NOMO-1 (cell line): Measurements from ENCODE around the gene FKBP10.
"Not testable (repeated sequence)": the region's sequence is repeated elsewhere in the genome, so short reads cannot be mapped to it uniquely, and the experiment has no call there.

ENCODE experiments used
- DNase-seq, 2 experiments: peaks; one replicate each; lab custom pipeline; 2025; ENCODE audit not compliant: unreplicated experiment in 2 of 2; lab: John Stamatoyannopoulos, UW

Gene FKBP10

GRCh38 chr17:41810659-41811548, 1.9 kb upstream of the FKBP10 start:
- no peak for DNase-seq

DNA sequence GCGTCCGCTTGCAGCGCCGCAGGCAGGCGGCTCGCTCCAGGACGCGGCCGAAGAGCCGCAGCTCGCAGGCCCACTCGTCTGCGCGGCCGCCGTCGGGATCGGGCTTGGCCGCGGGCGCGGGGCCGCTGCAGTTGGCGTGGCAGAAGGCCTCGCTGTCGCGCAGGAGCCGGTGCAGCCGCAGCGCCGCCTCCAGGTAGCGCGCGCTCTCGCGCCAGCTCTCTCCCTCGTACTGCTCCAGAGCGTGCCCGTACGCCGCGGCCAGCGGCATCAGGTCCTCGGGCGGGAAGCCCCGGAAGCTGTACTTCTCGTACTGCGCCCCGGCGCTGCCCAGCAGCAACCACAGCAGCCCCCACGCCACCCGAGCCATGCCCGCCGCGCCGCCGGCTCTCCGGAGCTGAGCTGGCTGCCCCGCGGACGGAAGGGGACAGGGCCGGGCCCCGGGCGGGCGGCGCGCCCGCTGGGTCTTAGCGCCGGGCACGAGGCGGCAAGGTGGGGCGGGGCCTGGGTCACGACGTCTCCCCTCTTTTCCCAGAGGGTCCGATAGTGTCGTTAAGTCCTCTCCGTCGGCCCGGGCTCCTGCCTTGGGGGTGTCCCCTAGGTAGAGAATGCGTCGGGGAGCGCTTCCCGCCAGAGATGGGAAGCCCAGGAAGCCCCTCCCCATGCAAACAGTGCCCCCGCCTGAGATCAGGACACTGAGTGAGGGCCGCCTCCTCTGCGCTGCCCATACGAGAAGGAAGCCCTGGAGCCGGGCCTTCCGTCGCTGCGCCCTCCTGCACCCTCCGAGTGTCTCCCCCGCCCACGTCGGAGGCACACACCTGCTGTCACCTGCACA, 1.0 kb upstream of the FKBP10 start, which contains the start of gene P3H4:
P3H4 (minus strand) TSS at position 401 of the 832 bp plus-strand sequence; CDS start at position 367, 34 bp downstream.
- peak; percentile 75 to 82 for DNase-seq

- no peak for DNase-seq
These were observed 412 bp downstream of the FKBP10 start for GRCh38 chr17:41813152-41813680.

GRCh38 chr17:41813699-41814124, 908 bp downstream of the FKBP10 start:
- DNase-seq, result no peak

DNA sequence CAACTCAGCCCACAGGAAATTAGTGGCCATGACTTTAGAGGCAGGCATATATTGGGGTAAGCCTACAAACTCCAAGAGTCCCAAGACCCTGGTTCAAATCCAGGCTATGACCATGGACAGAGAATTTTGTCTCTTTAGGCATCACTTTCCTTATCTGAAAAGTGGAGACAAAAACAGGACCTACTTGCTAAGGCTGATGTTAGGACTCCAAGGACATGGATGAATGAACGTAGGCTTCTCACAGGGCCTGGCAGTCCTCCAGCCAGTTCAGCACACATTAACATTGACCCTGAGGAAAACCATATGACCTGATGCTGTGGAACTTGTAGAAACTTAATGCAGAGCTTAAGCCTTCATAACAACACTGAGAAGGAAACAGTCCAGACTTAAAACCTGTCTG, 1.4 kb downstream of the FKBP10 start:
- DNase-seq, result no peak

DNA sequence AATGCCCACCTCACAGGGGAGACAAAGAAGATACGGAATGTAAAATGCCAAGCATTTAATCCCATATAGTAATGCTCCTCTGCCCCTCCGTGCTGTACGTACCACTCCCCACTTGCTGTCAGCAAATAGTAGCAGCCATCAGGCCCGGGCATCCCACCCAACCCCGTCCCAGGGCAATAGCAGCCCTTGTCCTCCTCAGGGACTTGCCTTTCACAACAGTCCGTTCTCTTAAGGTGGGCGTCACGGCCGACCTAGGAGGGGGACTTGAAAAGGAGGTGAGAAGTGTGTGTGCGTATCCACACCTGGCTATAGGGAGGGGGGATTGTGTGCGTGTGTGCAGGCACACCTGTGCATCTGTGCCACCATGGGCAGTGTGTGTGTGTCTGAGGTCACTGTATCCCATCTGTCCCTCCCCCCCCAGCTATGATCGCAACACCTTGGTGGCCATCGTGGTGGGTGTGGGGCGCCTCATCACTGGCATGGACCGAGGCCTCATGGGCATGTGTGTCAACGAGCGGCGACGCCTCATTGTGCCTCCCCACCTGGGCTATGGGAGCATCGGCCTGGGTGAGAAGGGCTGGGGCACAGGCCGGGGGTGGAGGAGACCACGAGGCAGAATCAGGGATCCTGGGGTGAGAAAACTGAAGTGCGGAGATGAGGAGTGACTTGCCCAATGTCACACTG, 4.0 kb downstream of the FKBP10 start:
- no peak for DNase-seq

DNA sequence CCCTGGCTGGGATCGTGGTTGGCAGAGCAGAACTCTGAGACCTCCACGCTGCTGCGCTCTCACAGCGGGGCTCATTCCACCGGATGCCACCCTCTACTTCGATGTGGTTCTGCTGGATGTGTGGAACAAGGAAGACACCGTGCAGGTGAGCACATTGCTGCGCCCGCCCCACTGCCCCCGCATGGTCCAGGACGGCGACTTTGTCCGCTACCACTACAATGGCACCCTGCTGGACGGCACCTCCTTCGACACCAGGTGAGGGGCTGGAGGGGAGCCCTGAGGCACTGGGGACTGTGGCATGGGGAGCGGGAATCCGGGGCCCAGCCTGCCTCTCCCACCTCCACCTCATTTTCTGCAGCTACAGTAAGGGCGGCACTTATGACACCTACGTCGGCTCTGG, 5.2 kb downstream of the FKBP10 start:
- no peak for DNase-seq

DNA sequence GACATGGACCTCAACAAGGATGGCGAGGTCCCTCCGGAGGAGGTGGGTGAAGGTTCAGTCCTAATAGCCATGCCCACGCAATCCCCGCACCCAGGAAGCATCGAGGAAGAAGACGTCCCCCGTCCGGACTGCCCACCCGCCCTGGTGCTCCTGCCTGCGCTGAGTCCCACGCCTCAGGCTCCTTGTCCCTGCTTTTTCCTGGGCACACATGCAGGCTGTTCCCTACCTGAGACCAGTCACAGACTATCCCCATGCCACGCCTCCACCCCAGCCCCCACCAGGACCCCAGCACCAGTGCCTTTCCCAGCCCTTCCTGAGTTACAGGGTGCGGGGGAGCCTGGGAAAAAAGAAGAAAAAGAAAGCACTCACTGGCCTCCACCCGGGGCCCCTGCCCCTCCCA, 9.0 kb downstream of the FKBP10 start:
- no peak for DNase-seq

DNA sequence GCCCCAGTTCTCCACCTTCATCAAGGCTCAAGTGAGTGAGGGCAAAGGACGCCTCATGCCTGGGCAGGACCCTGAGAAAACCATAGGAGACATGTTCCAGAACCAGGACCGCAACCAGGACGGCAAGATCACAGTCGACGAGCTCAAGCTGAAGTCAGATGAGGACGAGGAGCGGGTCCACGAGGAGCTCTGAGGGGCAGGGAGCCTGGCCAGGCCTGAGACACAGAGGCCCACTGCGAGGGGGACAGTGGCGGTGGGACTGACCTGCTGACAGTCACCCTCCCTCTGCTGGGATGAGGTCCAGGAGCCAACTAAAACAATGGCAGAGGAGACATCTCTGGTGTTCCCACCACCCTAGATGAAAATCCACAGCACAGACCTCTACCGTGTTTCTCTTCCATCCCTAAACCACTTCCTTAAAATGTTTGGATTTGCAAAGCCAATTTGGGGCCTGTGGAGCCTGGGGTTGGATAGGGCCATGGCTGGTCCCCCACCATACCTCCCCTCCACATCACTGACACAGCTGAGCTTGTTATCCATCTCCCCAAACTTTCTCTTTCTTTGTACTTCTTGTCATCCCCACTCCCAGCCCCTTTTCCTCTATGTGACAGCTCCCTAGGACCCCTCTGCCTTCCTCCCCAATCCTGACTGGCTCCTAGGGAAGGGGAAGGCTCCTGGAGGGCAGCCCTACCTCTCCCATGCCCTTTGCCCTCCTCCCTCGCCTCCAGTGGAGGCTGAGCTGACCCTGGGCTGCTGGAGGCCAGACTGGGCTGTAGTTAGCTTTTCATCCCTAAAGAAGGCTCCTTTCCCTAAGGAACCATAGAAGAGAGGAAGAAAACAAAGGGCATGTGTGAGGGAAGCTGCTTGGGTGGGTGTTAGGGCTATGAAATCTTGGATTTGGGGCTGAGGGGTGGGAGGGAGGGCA, 9.7 kb downstream of the FKBP10 start:
- no peak for DNase-seq

DNA sequence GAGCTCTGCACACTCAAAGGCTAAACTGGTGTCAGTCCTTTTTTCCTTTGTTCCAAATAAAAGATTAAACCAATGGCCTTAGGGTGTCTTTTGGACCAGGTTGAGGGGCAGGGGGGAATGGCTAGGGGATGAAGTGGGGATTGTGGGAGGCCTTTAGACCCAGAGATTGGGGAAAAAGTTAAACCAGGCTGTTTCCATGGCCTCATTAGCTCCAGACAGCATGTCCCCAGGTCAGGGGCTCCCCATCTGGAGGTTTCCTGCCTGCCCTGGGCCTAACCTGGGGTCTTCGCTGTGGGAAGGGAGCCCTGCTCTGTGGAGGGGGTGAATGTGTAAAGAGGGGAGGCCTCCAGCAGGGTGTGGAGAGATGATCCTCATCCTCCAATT, 10.3 kb downstream of the FKBP10 start:
- no peak for DNase-seq

GRCh38 chr17:41823580-41823979, 10.8 kb downstream of the FKBP10 start:
- no peak for DNase-seq

GRCh38 chr17:41824086-41824485, 11.3 kb downstream of the FKBP10 start:
- no peak for DNase-seq

- DNase-seq, result no peak
These were observed 12.5 kb downstream of the FKBP10 start for GRCh38 chr17:41825175-41825845.

DNA sequence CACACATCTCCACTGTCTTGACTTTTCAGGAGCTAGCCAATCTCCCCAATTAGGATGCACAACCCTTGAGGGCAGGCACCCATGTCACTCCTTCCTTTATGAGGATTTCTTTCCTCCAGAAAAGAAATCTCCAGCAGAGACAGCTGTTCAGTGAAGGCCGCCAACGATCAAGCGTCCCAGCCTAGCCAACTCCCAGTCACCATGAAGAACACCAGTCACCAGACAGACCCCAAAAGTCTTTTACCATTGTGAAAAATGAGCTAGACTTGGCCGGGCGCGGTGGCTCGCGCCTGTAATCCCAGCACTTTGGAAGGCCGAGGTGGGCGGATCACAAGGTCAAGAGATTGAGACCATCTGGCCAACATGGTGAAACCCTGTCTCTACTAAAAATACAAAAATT, 17.2 kb downstream of the FKBP10 start:
- DNase-seq, result not testable (repeated sequence)

DNA sequence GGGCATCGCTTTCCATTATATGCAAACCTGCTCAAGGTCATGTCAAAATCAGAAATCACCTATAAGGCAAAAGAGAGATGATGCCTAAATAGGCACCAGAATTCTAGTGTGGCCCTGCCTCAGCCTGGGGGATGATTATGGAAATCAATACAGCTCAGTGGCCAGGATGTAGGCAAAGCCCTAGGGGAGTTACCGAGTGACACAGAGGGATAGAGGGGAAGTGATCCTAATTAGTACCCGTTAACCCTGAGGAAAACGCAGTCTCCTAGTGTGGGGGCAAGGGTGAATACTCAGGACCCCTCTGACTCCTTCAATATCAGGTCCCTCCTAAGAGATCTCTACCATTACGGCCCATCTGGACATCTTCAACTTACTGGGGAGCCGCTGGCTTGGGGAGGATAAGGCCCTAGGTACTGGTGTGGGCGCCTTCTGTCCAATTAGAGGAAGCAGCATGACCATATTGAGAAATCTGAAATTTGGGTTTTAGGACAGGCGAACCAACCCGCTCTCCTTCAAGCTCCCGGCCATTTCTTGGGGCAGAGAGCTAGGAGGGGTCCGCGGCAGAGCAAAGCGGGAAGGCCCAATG, 22.5 kb downstream of the FKBP10 start:
- peak in 1 of 2 experiments; percentile 26 for DNase-seq

GRCh38 chr17:41835800-41836549, 23.2 kb downstream of the FKBP10 start, which contains the start of gene NT5C3B:
TSS of gene NT5C3B (minus strand) at chr17:41836232. CDS start at chr17:41836193, 39 bp downstream.
- no peak for DNase-seq

- no peak for DNase-seq
These were observed 23.9 kb downstream of the FKBP10 start for GRCh38 chr17:41836550-41837196.
